HCT116 (cell line): Measurements from ENCODE around the gene CCS. TPM values are rescaled to one million over a fixed set of nuclear protein-coding genes. Genes with fewer than 3 reads are reported as not detected.

ENCODE experiments used
- ATAC-seq: fragments of 200-7000 bp; cut with Tn5 transposase; 2 replicates; pipeline ENCODE4 v1.9.1; 2020; ENCODE audit warnings: mild to moderate bottlenecking, moderate library complexity
- BruUV-seq: library from RNA; stranded (reverse); fragments of 400-500 nt; replicated peaks from 2 replicates; lab custom pipeline; 2021; lab: Mats Ljungman, UMichigan
- CTCF ChIA-PET: fragments of 300-600 bp; sonication (Branson Sonifier 250); formaldehyde crosslinking; loops from one replicate; lab custom pipeline; 2021; ENCODE audit warnings: antibody characterized with exemption; lab: Charles Lee
- POLR2A ChIA-PET: fragments of 300-600, 350-600 bp; sonication (Branson Sonifier 250); formaldehyde crosslinking; loops from one replicate; lab custom pipeline; 2021; ENCODE audit warnings: antibody characterized with exemption; lab: Charles Lee
- RAD21 ChIA-PET, 2 experiments: fragments of 300-600 bp; sonication (Branson Sonifier 250); formaldehyde crosslinking; loops; one replicate each; lab custom pipeline; 2023; ENCODE audit warnings: low total read pairs in 2 of 2; ENCODE audit not compliant: uncharacterized antibody in 2 of 2, unreplicated experiment in 2 of 2, low non-redundant PET in 1 of 2; lab: Charles Lee
- DNase-seq: peaks from one replicate; pipeline ENCODE4 v3.0.0-alpha.2; 2010; ENCODE audit warnings: low read depth, low spot score
- H2AFZ ChIP-seq: fragments of 200-600 bp; shearing (Covaris generic), sonication (generic); 2 replicates; pipeline ENCODE4 v1.6.1; 2017; ENCODE audit warnings: low read depth, mixed run types, mixed read lengths, antibody characterized with exemption, low read length; ENCODE audit not compliant: poor library complexity, severe bottlenecking
- H3K27ac ChIP-seq: 2 replicates; pipeline ENCODE4 v1.5.1; 2012; ENCODE audit warnings: low read depth, low read length
- H3K27me3 ChIP-seq: fragments of 200-600 bp; sonication (generic); 2 replicates; pipeline ENCODE4 v1.6.1; 2016; ENCODE audit warnings: mixed run types, low read length, mixed read lengths; ENCODE audit not compliant: insufficient read depth
- H3K36me3 ChIP-seq, 2 experiments: fragments of 200-500 bp in 1 of 2; fragments of 200-600 bp in 1 of 2; sonication (Bioruptor generic) in 1 of 2; sonication (generic) in 1 of 2; 2 replicates each; pipeline versions ENCODE4 v1.5.1 to v1.6.1; 2014 to 2016; ENCODE audit warnings: low read length in 2 of 2, inconsistent platforms in 1 of 2, mixed read lengths in 1 of 2, mixed run types in 1 of 2; ENCODE audit not compliant: insufficient read depth in 2 of 2, control insufficient read depth in 1 of 2
- H3K4me1 ChIP-seq, 2 experiments: fragments of 200-600 bp in 1 of 2; sonication (generic) in 1 of 2; 2 replicates each; pipeline versions ENCODE4 v1.5.1 to v1.6.1; 2012 to 2017; ENCODE audit warnings: low read length in 2 of 2, inconsistent platforms in 1 of 2, mild to moderate bottlenecking in 1 of 2, mixed read lengths in 1 of 2, mixed run types in 1 of 2, moderate library complexity in 1 of 2; ENCODE audit not compliant: insufficient read depth in 2 of 2, control insufficient read depth in 1 of 2
- H3K4me2 ChIP-seq: fragments of 200-600 bp; sonication (generic); 2 replicates; pipeline ENCODE4 v1.6.1; 2017; ENCODE audit warnings: mixed run types, low read length, mixed read lengths
- H3K4me3 ChIP-seq, 2 experiments: fragments of 200-600 bp in 1 of 2; sonication (generic) in 1 of 2; replicated peaks in 1 of 2; 2 replicates each; pipeline ENCODE4 v1.5.1; 2011 to 2016; ENCODE audit warnings: low read length in 2 of 2, control low read depth in 1 of 2, low read depth in 1 of 2, mild to moderate bottlenecking in 1 of 2, mixed read lengths in 1 of 2, mixed run types in 1 of 2
- H3K79me2 ChIP-seq: fragments of 200-600 bp; sonication (generic); 2 replicates; pipeline ENCODE4 v1.6.1; 2017; ENCODE audit warnings: mild to moderate bottlenecking, mixed run types, low read length, moderate library complexity, mixed read lengths; ENCODE audit not compliant: insufficient read depth
- H3K9ac ChIP-seq: fragments of 200-600 bp; sonication (generic); 2 replicates; pipeline ENCODE4 v1.6.1; 2016; ENCODE audit warnings: low read length, mixed read lengths
- H3K9me2 ChIP-seq: fragments of 200-600 bp; sonication (generic), shearing (Covaris generic); 2 replicates; pipeline ENCODE4 v1.6.1; 2017; ENCODE audit warnings: mixed run types, mild to moderate bottlenecking, moderate library complexity; ENCODE audit not compliant: insufficient read depth
- H3K9me3 ChIP-seq, 2 experiments: fragments of 200-500 bp in 1 of 2; fragments of 200-600 bp in 1 of 2; sonication (Bioruptor generic) in 1 of 2; sonication (generic) in 1 of 2; 2 replicates each; pipeline ENCODE4 v1.6.1; 2014 to 2017; ENCODE audit warnings: low read length in 2 of 2, mixed read lengths in 2 of 2, inconsistent platforms in 1 of 2, low read depth in 1 of 2, mild to moderate bottlenecking in 1 of 2, mixed run types in 1 of 2, moderate library complexity in 1 of 2; ENCODE audit not compliant: control insufficient read depth in 1 of 2, insufficient read depth in 1 of 2
- H4K20me1 ChIP-seq: fragments of 200-600 bp; sonication (generic), shearing (Covaris generic); 2 replicates; pipeline ENCODE4 v1.6.1; 2017; ENCODE audit warnings: mixed run types, mild to moderate bottlenecking, moderate library complexity; ENCODE audit not compliant: insufficient read depth
- CBX3 ChIP-seq: IDR thresholded peaks from 2 replicates; pipeline ENCODE4 v1.6.1; 2012; ENCODE audit warnings: low read depth
- CEBPB ChIP-seq: IDR thresholded peaks from 2 replicates; pipeline ENCODE4 v1.6.1; 2012; ENCODE audit warnings: low read depth
- EGR1 ChIP-seq: IDR thresholded peaks from 2 replicates; pipeline ENCODE4 v1.6.1; 2012; ENCODE audit warnings: low read depth
- ELF1 ChIP-seq: IDR thresholded peaks from 2 replicates; pipeline ENCODE4 v1.6.1; 2012; ENCODE audit warnings: low read depth, borderline replicate concordance
- EZH2 ChIP-seq: fragments of 200-600 bp; sonication (generic); IDR thresholded peaks from 2 replicates; pipeline ENCODE4 v1.6.1; 2017; ENCODE audit warnings: antibody characterized with exemption, mixed run types
- EZH2phosphoT487 ChIP-seq: fragments of 200-600 bp; IDR thresholded peaks from 2 replicates; pipeline ENCODE4 v1.6.1; 2018; ENCODE audit warnings: antibody characterized with exemption, borderline replicate concordance
- POLR2A ChIP-seq: IDR thresholded peaks from 2 replicates; pipeline ENCODE4 v1.7.0; 2011; ENCODE audit warnings: borderline replicate concordance; ENCODE audit not compliant: insufficient read depth, insufficient read length; ENCODE audit errors: extremely low read depth
- POLR2AphosphoS5 ChIP-seq: IDR thresholded peaks from 2 replicates; pipeline ENCODE4 v1.6.1; 2011; ENCODE audit warnings: mild to moderate bottlenecking, low read depth, low read length, moderate library complexity
- SIN3A ChIP-seq: IDR thresholded peaks from 2 replicates; pipeline ENCODE4 v1.6.1; 2012; ENCODE audit warnings: low read depth
- SP1 ChIP-seq: IDR thresholded peaks from 2 replicates; pipeline ENCODE4 v1.6.1; 2012; ENCODE audit warnings: low read depth
- YY1 ChIP-seq: IDR thresholded peaks from 2 replicates; pipeline ENCODE4 v1.6.1; 2011; ENCODE audit warnings: low read length, low read depth, moderate library complexity, mild to moderate bottlenecking; ENCODE audit not compliant: insufficient replicate concordance; ENCODE audit errors: extremely low read depth
- ZNF274 ChIP-seq: fragments of 200-500 bp; sonication (Bioruptor generic); IDR thresholded peaks from 2 replicates; pipeline ENCODE4 v1.6.1; 2014; ENCODE audit warnings: mild to moderate bottlenecking, low read depth, low read length, inconsistent platforms
- intact Hi-C: fragments of 100-400 bp; cut with micrococcal nuclease; formaldehyde crosslinking; loops from 2 replicates; pipeline ENCODE4 v1.10.0; 2022
- total RNA-seq: library from RNA; stranded (reverse); gene quantifications from one replicate; pipeline ENCODE4 v1.2.1, GENCODE V29; 2021; ENCODE audit not compliant: unreplicated experiment
- TF ChIP-seq, protein P1 (sequence below): IDR thresholded peaks from 2 replicates; pipeline ENCODE4 v1.6.1; 2012
- TF ChIP-seq, protein P2 (sequence below): IDR thresholded peaks from 2 replicates; pipeline ENCODE4 v1.6.1; 2012

CCS gene
- total RNA-seq, 1 experiment from 2014 or later, result 40.6 TPM

DNA sequence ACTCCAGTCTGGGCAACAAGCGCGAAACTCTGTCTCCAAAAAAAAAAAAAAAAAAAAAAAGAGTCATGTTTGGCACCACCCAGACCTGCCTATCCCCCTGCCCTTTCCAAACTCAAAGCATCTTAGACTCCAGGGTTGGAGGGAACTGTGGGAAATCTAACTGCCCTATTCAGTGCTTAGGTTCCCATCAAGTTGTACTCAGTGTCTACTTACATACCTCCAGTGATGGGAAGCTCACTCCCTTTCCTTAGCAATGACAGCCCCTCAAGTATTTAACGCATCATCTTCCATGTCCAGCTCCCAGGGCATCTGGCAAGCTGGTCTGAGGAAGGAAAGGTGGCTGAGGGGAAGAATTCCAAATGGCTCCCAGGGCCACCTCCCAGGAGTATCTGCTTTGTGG lies 43.3 kb upstream of the CCS start:
- Histone ChIP-seq H3K9ac (no peak overlapping the region), H3K9me3 (no peaks in the 10 kb centered on the region), H3K4me2 (no peak overlapping the region), H3K27me3 (no peaks in the 10 kb centered on the region), H4K20me1 (no peaks in the 10 kb centered on the region)
- POLR2A ChIA-PET, result interaction anchor here (1.1 kb wide), 1 partner anchor 12 kb away, joined by 3 read pairs; no protein-coding TSS in a partner anchor
- no peak for TF ChIP-seq POLR2AphosphoS5
- no peak for TF ChIP-seq EZH2phosphoT487
- TF ChIP-seq CBX3, result no peak
- TF ChIP-seq, protein P1, sequence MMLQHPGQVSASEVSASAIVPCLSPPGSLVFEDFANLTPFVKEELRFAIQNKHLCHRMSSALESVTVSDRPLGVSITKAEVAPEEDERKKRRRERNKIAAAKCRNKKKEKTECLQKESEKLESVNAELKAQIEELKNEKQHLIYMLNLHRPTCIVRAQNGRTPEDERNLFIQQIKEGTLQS, result no peak
- no peak for TF ChIP-seq SIN3A
- TF ChIP-seq EGR1, result no peak
- no peak for TF ChIP-seq POLR2A
- no peak for TF ChIP-seq YY1
- no peak for TF ChIP-seq ELF1
- TF ChIP-seq ZNF274, result no peak
- TF ChIP-seq EZH2, result no peak
- TF ChIP-seq, all 23 proteins: peak for 0
- no peak overlapping the region for H3K27ac ChIP-seq
- H3K36me3 ChIP-seq, result no peaks in the 10 kb centered on the region
- intact Hi-C loops, result no loop called here
- H2AFZ ChIP-seq, result no peak overlapping the region
- H3K4me1 ChIP-seq, result peaks cover 0 to 12% of the 10 kb centered on the region in 2 experiments; a peak in 2 of 4 replicates
- BruUV-seq, result no TSS peak
- H3K9me2 ChIP-seq, result no peaks in the 10 kb centered on the region
- ChIA-PET CTCF (no interaction called here), RAD21 (no interaction called here)
- ATAC-seq (no peak), DNase-seq (no peak)
- H3K4me3 ChIP-seq, result no peak overlapping the region
- no peaks in the 10 kb centered on the region for H3K79me2 ChIP-seq

DNA sequence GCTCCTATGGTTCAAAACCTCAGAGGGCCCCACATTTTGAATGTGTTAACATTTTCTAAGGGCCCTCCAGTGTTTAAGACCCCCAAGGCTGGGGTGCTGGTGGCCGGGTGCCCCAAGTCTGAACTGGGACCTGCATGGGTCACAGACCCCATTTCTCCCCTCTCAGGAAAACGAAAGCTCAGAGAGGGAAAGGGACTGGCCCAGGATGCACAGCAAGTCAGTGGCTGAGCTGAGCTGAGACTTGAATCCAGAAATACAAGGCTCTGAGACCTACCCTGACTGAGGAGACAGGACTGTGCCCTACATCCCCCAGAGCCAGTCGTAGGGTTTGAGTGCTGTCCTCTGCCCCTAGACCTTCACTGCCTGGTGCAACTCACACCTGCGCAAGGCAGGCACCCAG lies 42.1 kb upstream of the CCS start:
- Histone ChIP-seq H3K36me3 (no peaks in the 10 kb centered on the region), H3K27ac (no peak overlapping the region), H3K4me3 (no peak overlapping the region), H3K27me3 (no peaks in the 10 kb centered on the region), H3K9me3 (no peaks in the 10 kb centered on the region), H2AFZ (no peak overlapping the region), H3K79me2 (no peaks in the 10 kb centered on the region), H3K4me1 (peaks cover 0 to 6% of the 10 kb centered on the region in 2 experiments; a peak in 2 of 4 replicates), H4K20me1 (no peaks in the 10 kb centered on the region), H3K9me2 (no peaks in the 10 kb centered on the region), H3K9ac (no peak overlapping the region), H3K4me2 (no peak overlapping the region)
- DNase-seq, result no peak
- intact Hi-C loops, result no loop called here
- ChIA-PET RAD21 (no interaction called here), CTCF (no interaction called here), POLR2A (no interaction called here)
- TF ChIP-seq ZNF274 (no peak), EZH2phosphoT487 (no peak), EGR1 (no peak), CEBPB (no peak), SP1 (no peak)
- TF ChIP-seq, protein P2, sequence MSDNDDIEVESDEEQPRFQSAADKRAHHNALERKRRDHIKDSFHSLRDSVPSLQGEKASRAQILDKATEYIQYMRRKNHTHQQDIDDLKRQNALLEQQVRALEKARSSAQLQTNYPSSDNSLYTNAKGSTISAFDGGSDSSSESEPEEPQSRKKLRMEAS, result no peak
- no peak for ATAC-seq
- BruUV-seq, result no TSS peak
